Caki2 (cell line): ENCODE data around the gene CAMSAP2. TPM values are rescaled to one million over a fixed set of nuclear protein-coding genes. Genes with fewer than 3 reads are reported as not detected.

ENCODE experiments used
- DNase-seq: peaks from one replicate; pipeline ENCODE4 v3.0.0-alpha.2; 2015; ENCODE audit warnings: low read depth
- in situ Hi-C: cut with HindIII; loops from 2 replicates; pipeline ENCODE4 v1.10.0; 2016; ENCODE audit warnings: low sequenced_read_pairs, low pct_unique_long_range_greater_than_20kb, mixed read lengths
- total RNA-seq: library from RNA; depleted of rRNA; stranded (reverse); fragments of >200 nt; shearing (Covaris generic); gene quantifications from 2 replicates; pipeline ENCODE4 v1.2.3, GENCODE V29; 2014; ENCODE audit warnings: low replicate concordance

The CAMSAP2 gene
- total RNA-seq, 1 experiment from 2014 or later, result 10.6 TPM

- no peak for DNase-seq
- in situ Hi-C loops, result no loop called here
Measured at GRCh38 chr1:200867018-200867811, 128.5 kb downstream of the CAMSAP2 start.

- no peak for DNase-seq
- in situ Hi-C loops, result no loop called here
Measured at GRCh38 chr1:200869376-200869752, 130.7 kb downstream of the CAMSAP2 start.

- DNase-seq, result no peak
- in situ Hi-C loops, result no loop called here
Measured at GRCh38 chr1:200869753-200870391, 131.2 kb downstream of the CAMSAP2 start.

- no peak for DNase-seq
- in situ Hi-C loops, result no loop called here
Measured at GRCh38 chr1:200872446-200873115, 133.9 kb downstream of the CAMSAP2 start, which contains the start of gene GPR25. Gene GPR25, plus strand, starts transcription at chr1:200872981. Its CDS starts 57 bp downstream, at chr1:200873038.

- in situ Hi-C loops, result no loop called here
- no peak for DNase-seq
Measured at GRCh38 chr1:200873116-200873670, 134.5 kb downstream of the CAMSAP2 start.

GRCh38 chr1:200873671-200874397, 135.1 kb downstream of the CAMSAP2 start:
- in situ Hi-C loops, result no loop called here
- no peak for DNase-seq

GRCh38 chr1:200874694-200875093, 136.0 kb downstream of the CAMSAP2 start:
- in situ Hi-C loops, result no loop called here
- no peak for DNase-seq

GRCh38 chr1:200875416-200875815, 136.7 kb downstream of the CAMSAP2 start:
- DNase-seq, result no peak
- in situ Hi-C loops, result no loop called here

- in situ Hi-C loops, result no loop called here
Measured at GRCh38 chr1:200877010-200877409, 138.3 kb downstream of the CAMSAP2 start.

GRCh38 chr1:200877839-200878551, 139.3 kb downstream of the CAMSAP2 start:
- in situ Hi-C loops, result no loop called here
- DNase-seq, result no peak

More at GRCh38 chr1:200877010-200877409, 138.3 kb downstream of the CAMSAP2 start:
- no peak for DNase-seq

GRCh38 chr1:200880212-200880611, 141.5 kb downstream of the CAMSAP2 start:
- in situ Hi-C loops, result no loop called here
- DNase-seq, result no peak

GRCh38 chr1:200883118-200883517, 144.4 kb downstream of the CAMSAP2 start:
- in situ Hi-C loops, result no loop called here
- DNase-seq, result no peak

GRCh38 chr1:200885623-200886402, 147.1 kb downstream of the CAMSAP2 start:
- in situ Hi-C loops, result no loop called here
- no peak for DNase-seq

GRCh38 chr1:200886594-200886993, 147.9 kb downstream of the CAMSAP2 start:
- in situ Hi-C loops, result no loop called here
- DNase-seq, result no peak

- in situ Hi-C loops, result no loop called here
- no peak for DNase-seq
Measured at GRCh38 chr1:200887036-200887435, 148.3 kb downstream of the CAMSAP2 start.

- DNase-seq, result no peak
Measured at GRCh38 chr1:200887772-200888348, 149.2 kb downstream of the CAMSAP2 start.

More at GRCh38 chr1:200887772-200888348, 149.2 kb downstream of the CAMSAP2 start:
- in situ Hi-C loops, result no loop called here
